ENCODE data around the gene TUFT1.

DNA sequence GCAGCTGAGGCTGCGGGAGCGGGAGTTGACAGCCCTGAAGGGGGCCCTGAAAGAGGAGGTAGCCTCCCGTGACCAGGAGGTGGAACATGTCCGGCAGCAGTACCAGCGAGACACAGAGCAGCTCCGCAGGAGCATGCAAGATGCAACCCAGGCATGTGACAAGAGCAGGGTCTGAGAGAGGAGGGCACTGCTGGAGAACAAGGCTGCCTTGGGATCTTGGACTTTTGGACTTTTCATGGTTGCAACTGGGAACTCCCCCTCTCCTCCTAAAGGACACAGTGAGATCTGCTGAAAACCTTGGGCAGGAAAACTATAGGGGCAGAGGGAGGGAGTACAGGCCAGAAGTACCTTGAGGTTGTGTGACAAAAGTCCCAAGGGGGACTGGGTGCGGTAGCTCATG lies 15.4 kb upstream of the TUFT1 start:
- TF ChIP-seq THRAP3 (IDR thresholded peaks at IDR 0.05; ENCODE audit: borderline replicate concordance) (no peak), ZNF76 (CRISPR knock-in tag; IDR thresholded peaks at IDR 0.05; ENCODE audit: borderline replicate concordance) (no peak), ZC3H4 (CRISPR knock-in tag; IDR thresholded peaks at IDR 0.05; ENCODE audit: borderline replicate concordance) (no peak), ZNF324 (CRISPR knock-in tag; IDR thresholded peaks at IDR 0.05) (no peak), ZNF780A (CRISPR knock-in tag; IDR thresholded peaks at IDR 0.05) (no peak), GABPA (tag; conservative IDR thresholded peaks at IDR 0.05; ENCODE audit: low read depth) (no peak), USF2 (CRISPR knock-in tag; IDR thresholded peaks at IDR 0.05) (no peak)
- TF ChIP-seq, protein P1, sequence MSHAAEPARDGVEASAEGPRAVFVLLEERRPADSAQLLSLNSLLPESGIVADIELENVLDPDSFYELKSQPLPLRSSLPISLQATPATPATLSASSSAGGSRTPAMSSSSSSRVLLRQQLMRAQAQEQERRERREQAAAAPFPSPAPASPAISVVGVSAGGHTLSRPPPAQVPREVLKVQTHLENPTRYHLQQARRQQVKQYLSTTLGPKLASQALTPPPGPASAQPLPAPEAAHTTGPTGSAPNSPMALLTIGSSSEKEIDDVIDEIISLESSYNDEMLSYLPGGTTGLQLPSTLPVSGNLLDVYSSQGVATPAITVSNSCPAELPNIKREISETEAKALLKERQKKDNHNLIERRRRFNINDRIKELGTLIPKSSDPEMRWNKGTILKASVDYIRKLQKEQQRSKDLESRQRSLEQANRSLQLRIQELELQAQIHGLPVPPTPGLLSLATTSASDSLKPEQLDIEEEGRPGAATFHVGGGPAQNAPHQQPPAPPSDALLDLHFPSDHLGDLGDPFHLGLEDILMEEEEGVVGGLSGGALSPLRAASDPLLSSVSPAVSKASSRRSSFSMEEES (CRISPR knock-in tag; IDR thresholded peaks at IDR 0.05) = no peak

Measured in K562 (cell line).